ENCODE results near the gene MOV10L1.
"Not testable (repeated sequence)": the region's sequence is repeated elsewhere in the genome, so short reads cannot be mapped to it uniquely, and the experiment has no call there.

MOV10L1 gene

GRCh38 chr22:50141891-50142363, 52.1 kb downstream of the MOV10L1 start:
- no peak for DNase-seq

- DNase-seq = no peak
Observed at GRCh38 chr22:50143096-50143495, 53.3 kb downstream of the MOV10L1 start.

- DNase-seq = no peak
Observed at GRCh38 chr22:50144005-50144614, 54.3 kb downstream of the MOV10L1 start.

GRCh38 chr22:50145721-50146438, 56.1 kb downstream of the MOV10L1 start:
- DNase-seq = no peak

GRCh38 chr22:50146439-50147238, 56.8 kb downstream of the MOV10L1 start:
- no peak for DNase-seq

GRCh38 chr22:50147258-50148165, 57.7 kb downstream of the MOV10L1 start:
- not testable (repeated sequence) for DNase-seq

- DNase-seq = no peak
Observed at GRCh38 chr22:50148166-50148500, 58.3 kb downstream of the MOV10L1 start.

- no peak for DNase-seq
Observed at GRCh38 chr22:50148991-50149721, 59.4 kb downstream of the MOV10L1 start.

- DNase-seq = no peak
Observed at GRCh38 chr22:50150161-50151129, 60.6 kb downstream of the MOV10L1 start.

- DNase-seq = no peak
Observed at GRCh38 chr22:50151571-50152537, 62.0 kb downstream of the MOV10L1 start.

- DNase-seq = no peak
Observed at GRCh38 chr22:50153056-50153755, 63.4 kb downstream of the MOV10L1 start.

GRCh38 chr22:50153756-50154140, 63.9 kb downstream of the MOV10L1 start:
- no peak for DNase-seq

- no peak for DNase-seq
Observed at GRCh38 chr22:50157709-50158375, 68.0 kb downstream of the MOV10L1 start.

- DNase-seq = no peak
Observed at GRCh38 chr22:50160947-50161346, 71.1 kb downstream of the MOV10L1 start.

- DNase-seq = no peak
Observed at GRCh38 chr22:50161508-50162390, 71.9 kb downstream of the MOV10L1 start.

GRCh38 chr22:50162391-50162956, 72.7 kb downstream of the MOV10L1 start:
- DNase-seq = no peak
